ENCODE results near the gene TMEM184B.

DNA sequence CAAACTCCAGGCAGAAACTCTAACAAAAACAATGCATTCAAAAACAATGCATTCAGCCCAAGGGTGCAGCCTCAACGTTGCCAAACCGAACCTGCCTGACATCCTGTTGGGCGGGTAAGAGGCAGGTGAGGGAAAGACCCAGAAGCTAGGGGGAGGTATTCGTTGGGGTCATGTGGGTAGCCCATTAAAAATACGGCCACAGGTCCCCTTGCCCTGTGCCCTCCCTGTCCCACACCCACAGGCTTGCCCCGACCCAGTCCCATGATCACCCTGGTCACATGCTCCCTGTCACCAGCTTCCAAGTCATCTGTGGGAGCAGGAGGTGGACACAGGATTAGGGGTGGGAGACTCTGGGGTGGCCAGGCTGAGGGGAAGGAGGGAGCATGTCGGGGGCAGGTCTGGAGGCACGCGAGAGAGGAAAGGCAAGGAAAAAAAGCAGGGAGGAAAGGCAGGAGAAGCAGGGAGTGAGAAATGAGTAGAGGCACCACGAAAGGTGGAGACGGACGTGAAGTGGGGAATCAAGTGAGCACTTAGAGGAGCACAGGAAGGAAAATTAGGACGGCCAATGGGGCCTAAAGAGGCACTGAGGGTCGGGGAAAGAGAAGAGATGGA lies 91.9 kb downstream of the TMEM184B start:
- TF ChIP-seq POLR2A (IDR thresholded peaks at IDR 0.05): no peak
- TF ChIP-seq, protein P1, sequence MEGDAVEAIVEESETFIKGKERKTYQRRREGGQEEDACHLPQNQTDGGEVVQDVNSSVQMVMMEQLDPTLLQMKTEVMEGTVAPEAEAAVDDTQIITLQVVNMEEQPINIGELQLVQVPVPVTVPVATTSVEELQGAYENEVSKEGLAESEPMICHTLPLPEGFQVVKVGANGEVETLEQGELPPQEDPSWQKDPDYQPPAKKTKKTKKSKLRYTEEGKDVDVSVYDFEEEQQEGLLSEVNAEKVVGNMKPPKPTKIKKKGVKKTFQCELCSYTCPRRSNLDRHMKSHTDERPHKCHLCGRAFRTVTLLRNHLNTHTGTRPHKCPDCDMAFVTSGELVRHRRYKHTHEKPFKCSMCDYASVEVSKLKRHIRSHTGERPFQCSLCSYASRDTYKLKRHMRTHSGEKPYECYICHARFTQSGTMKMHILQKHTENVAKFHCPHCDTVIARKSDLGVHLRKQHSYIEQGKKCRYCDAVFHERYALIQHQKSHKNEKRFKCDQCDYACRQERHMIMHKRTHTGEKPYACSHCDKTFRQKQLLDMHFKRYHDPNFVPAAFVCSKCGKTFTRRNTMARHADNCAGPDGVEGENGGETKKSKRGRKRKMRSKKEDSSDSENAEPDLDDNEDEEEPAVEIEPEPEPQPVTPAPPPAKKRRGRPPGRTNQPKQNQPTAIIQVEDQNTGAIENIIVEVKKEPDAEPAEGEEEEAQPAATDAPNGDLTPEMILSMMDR (IDR thresholded peaks at IDR 0.05 in 8 of 11, conservative IDR thresholded peaks at IDR 0.05 in 3 of 11): no peak

Measured in spleen (tissue), 7 donors.